Measurements from ENCODE around the gene GRIK3.

GRIK3 gene

DNA sequence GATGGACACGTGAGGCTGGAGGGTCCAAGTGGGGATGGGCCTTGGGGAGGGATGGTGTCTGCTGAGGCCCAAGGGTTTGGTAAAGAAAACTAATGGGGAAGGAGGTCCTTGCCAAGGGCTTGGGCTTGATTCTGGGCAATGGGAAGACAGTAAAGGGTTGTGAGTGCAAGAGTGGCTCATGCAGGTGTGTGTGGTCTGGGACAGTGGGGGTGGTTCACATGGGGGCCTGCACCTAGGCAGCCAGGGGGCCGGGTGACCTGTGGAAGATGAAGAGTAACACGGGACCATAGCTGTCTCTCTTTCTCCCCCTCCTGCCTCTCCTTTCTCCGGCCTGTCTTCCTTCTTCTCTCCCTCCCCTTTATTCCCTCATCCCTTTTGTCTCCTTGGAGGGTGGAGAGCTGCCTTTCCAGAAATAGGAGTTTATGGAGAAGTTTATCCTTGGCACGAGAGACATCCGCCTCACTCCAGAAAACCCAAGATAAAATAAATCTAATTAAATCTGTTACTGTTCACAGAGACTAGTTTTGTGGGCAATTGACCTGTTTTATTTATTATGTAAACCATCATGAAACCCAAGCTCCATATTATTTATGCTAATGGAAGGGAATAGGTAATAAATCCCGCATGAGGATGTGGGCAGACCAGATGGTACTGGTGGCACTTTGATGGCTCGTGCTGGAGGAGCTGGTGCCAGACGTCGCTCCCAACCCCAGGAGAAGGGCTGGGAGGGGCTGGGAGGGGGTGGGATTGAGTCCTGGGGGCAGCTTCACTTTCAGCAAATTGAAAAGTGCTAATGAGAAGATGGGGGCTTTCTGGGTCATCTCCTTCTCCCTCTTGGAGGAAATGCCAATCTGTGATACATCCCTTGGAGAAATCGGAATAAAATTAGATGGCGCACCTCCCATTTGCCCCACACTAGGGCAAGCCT, 278.7 kb downstream of the GRIK3 start:
- H3K4me3 ChIP-seq (ENCODE audit: low read depth in 1 of 2, low read length in 2 of 2): no peak overlapping the region
- H3K27me3 ChIP-seq (ENCODE audit: control insufficient read depth in 1 of 2, insufficient read depth in 2 of 2, low read length in 2 of 2): no peaks in the 10 kb centered on the region
- no peak overlapping the region for H3K9ac ChIP-seq (ENCODE audit: low read depth in 1 of 2, low read length in 2 of 2)
- no peaks in the 10 kb centered on the region for H3K4me1 ChIP-seq (ENCODE audit: control insufficient read depth in 1 of 2, insufficient read depth in 2 of 2, low read length in 2 of 2)
- H3K36me3 ChIP-seq (ENCODE audit: control insufficient read depth in 1 of 2, insufficient read depth in 2 of 2, low read length in 2 of 2): no peaks in the 10 kb centered on the region
- peaks cover 0 to 3% of the 10 kb centered on the region in 2 donors for H3K9me3 ChIP-seq (ENCODE audit: control insufficient read depth in 1 of 2, low read length in 2 of 2)
- no peak overlapping the region for H3K27ac ChIP-seq (ENCODE audit: low read depth, low read length)

- no peaks in the 10 kb centered on the region for H3K36me3 ChIP-seq (ENCODE audit: control insufficient read depth in 1 of 2, insufficient read depth in 2 of 2, low read length in 2 of 2)
- no peaks in the 10 kb centered on the region for H3K9me3 ChIP-seq (ENCODE audit: control insufficient read depth in 1 of 2, low read length in 2 of 2)
These were observed 279.9 kb downstream of the GRIK3 start for GRCh38 chr1:36754366-36754765.

DNA sequence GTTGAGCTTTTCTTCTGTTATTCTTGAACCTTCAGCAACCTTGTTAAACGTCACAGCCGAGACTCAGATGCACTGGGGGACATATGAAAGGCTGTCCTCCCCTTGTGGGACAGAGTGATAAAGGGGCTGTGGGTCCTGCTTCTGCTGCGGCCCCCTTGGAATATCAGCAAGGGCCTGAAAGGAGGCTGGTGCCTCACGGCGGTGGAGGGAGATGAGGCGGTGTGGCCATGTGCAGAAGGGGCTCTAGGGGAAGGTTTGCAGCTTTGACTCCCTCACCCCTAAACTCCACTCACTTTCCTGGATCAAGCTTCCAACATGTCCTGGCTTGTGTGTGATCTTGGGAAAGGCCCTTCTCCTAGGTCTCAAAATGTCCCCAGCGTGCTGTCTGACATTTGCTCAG, 280.9 kb downstream of the GRIK3 start:
- H3K4me1 ChIP-seq (ENCODE audit: control insufficient read depth in 1 of 2, insufficient read depth in 2 of 2, low read length in 2 of 2): no peaks in the 10 kb centered on the region
- no peak overlapping the region for H3K4me3 ChIP-seq (ENCODE audit: low read depth in 1 of 2, low read length in 2 of 2)
- no peaks in the 10 kb centered on the region for H3K36me3 ChIP-seq (ENCODE audit: control insufficient read depth in 1 of 2, insufficient read depth in 2 of 2, low read length in 2 of 2)
- no peak overlapping the region for H3K27ac ChIP-seq (ENCODE audit: low read depth, low read length)
- no peaks in the 10 kb centered on the region for H3K27me3 ChIP-seq (ENCODE audit: control insufficient read depth in 1 of 2, insufficient read depth in 2 of 2, low read length in 2 of 2)
- H3K9ac ChIP-seq (ENCODE audit: low read depth in 1 of 2, low read length in 2 of 2): no peak overlapping the region
- no peaks in the 10 kb centered on the region for H3K9me3 ChIP-seq (ENCODE audit: control insufficient read depth in 1 of 2, low read length in 2 of 2)

More at GRCh38 chr1:36754366-36754765, 279.9 kb downstream of the GRIK3 start:
- no peaks in the 10 kb centered on the region for H3K27me3 ChIP-seq (ENCODE audit: control insufficient read depth in 1 of 2, insufficient read depth in 2 of 2, low read length in 2 of 2)
- no peak overlapping the region for H3K27ac ChIP-seq (ENCODE audit: low read depth, low read length)
- H3K4me1 ChIP-seq (ENCODE audit: control insufficient read depth in 1 of 2, insufficient read depth in 2 of 2, low read length in 2 of 2): no peaks in the 10 kb centered on the region
- H3K9ac ChIP-seq (ENCODE audit: low read depth in 1 of 2, low read length in 2 of 2): no peak overlapping the region
- no peak overlapping the region for H3K4me3 ChIP-seq (ENCODE audit: low read depth in 1 of 2, low read length in 2 of 2)

DNA sequence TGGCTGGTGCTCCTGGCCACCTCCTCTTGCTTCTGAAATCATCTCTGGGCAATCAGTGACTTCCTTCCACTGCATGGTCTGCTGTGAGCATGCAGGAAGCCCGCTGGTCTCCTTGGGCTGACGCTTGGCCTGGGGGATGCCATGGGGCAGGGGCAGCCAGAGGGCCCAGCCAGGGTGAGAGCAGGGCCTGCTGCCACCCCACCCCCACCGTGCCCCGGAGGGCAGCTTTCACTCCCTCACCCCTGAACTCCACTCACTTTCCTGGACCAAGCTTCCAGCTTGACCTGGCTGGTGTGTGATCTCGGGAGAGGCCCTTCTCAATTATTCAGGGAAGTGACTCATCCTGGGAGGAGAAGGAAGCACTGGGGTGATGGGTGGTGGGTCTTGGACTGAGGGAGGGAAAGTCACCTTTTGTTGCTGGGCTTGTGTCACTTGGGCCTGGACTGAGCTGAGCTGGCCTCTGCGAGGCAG, 281.4 kb downstream of the GRIK3 start:
- H3K27ac ChIP-seq (ENCODE audit: low read depth, low read length): no peak overlapping the region
- H3K4me3 ChIP-seq (ENCODE audit: low read depth in 1 of 2, low read length in 2 of 2): no peak overlapping the region
- H3K9me3 ChIP-seq (ENCODE audit: control insufficient read depth in 1 of 2, low read length in 2 of 2): no peaks in the 10 kb centered on the region
- no peak overlapping the region for H3K9ac ChIP-seq (ENCODE audit: low read depth in 1 of 2, low read length in 2 of 2)
- no peaks in the 10 kb centered on the region for H3K36me3 ChIP-seq (ENCODE audit: control insufficient read depth in 1 of 2, insufficient read depth in 2 of 2, low read length in 2 of 2)
- H3K4me1 ChIP-seq (ENCODE audit: control insufficient read depth in 1 of 2, insufficient read depth in 2 of 2, low read length in 2 of 2): no peaks in the 10 kb centered on the region
- H3K27me3 ChIP-seq (ENCODE audit: control insufficient read depth in 1 of 2, insufficient read depth in 2 of 2, low read length in 2 of 2): no peaks in the 10 kb centered on the region

- H3K27me3 ChIP-seq (ENCODE audit: control insufficient read depth in 1 of 2, insufficient read depth in 2 of 2, low read length in 2 of 2): no peaks in the 10 kb centered on the region
- H3K9me3 ChIP-seq (ENCODE audit: control insufficient read depth in 1 of 2, low read length in 2 of 2): no peaks in the 10 kb centered on the region
- H3K9ac ChIP-seq (ENCODE audit: low read depth in 1 of 2, low read length in 2 of 2): no peak overlapping the region
- no peak overlapping the region for H3K27ac ChIP-seq (ENCODE audit: low read depth, low read length)
- no peaks in the 10 kb centered on the region for H3K4me1 ChIP-seq (ENCODE audit: control insufficient read depth in 1 of 2, insufficient read depth in 2 of 2, low read length in 2 of 2)
- no peaks in the 10 kb centered on the region for H3K36me3 ChIP-seq (ENCODE audit: control insufficient read depth in 1 of 2, insufficient read depth in 2 of 2, low read length in 2 of 2)
- H3K4me3 ChIP-seq (ENCODE audit: low read depth in 1 of 2, low read length in 2 of 2): no peak overlapping the region
These were observed 281.9 kb downstream of the GRIK3 start for GRCh38 chr1:36752431-36752830.

GRCh38 chr1:36751525-36751924, 282.8 kb downstream of the GRIK3 start:
- H3K36me3 ChIP-seq (ENCODE audit: control insufficient read depth in 1 of 2, insufficient read depth in 2 of 2, low read length in 2 of 2): no peaks in the 10 kb centered on the region
- H3K4me3 ChIP-seq (ENCODE audit: low read depth in 1 of 2, low read length in 2 of 2): no peak overlapping the region
- H3K27ac ChIP-seq (ENCODE audit: low read depth, low read length): no peak overlapping the region
- H3K9me3 ChIP-seq (ENCODE audit: control insufficient read depth in 1 of 2, low read length in 2 of 2): no peaks in the 10 kb centered on the region
- H3K4me1 ChIP-seq (ENCODE audit: control insufficient read depth in 1 of 2, insufficient read depth in 2 of 2, low read length in 2 of 2): no peaks in the 10 kb centered on the region
- H3K27me3 ChIP-seq (ENCODE audit: control insufficient read depth in 1 of 2, insufficient read depth in 2 of 2, low read length in 2 of 2): no peaks in the 10 kb centered on the region
- H3K9ac ChIP-seq (ENCODE audit: low read depth in 1 of 2, low read length in 2 of 2): no peak overlapping the region

GRCh38 chr1:36748466-36748865, 285.8 kb downstream of the GRIK3 start:
- Histone ChIP-seq H3K27ac (ENCODE audit: low read depth, low read length) (no peak overlapping the region), H3K9me3 (ENCODE audit: control insufficient read depth in 1 of 2, low read length in 2 of 2) (no peaks in the 10 kb centered on the region), H3K27me3 (ENCODE audit: control insufficient read depth in 1 of 2, insufficient read depth in 2 of 2, low read length in 2 of 2) (no peaks in the 10 kb centered on the region), H3K4me1 (ENCODE audit: control insufficient read depth in 1 of 2, insufficient read depth in 2 of 2, low read length in 2 of 2) (no peaks in the 10 kb centered on the region), H3K36me3 (ENCODE audit: control insufficient read depth in 1 of 2, insufficient read depth in 2 of 2, low read length in 2 of 2) (no peaks in the 10 kb centered on the region), H3K4me3 (ENCODE audit: low read depth in 1 of 2, low read length in 2 of 2) (no peak overlapping the region), H3K9ac (ENCODE audit: low read depth in 1 of 2, low read length in 2 of 2) (no peak overlapping the region)
